Type B pancreatic cell (in vitro differentiated cells): Measurements from ENCODE around the gene GPATCH2L. TPM values are rescaled to one million over a fixed set of nuclear protein-coding genes. Genes with fewer than 3 reads are reported as not detected.
A peak's percentile ranks its signal among the peaks of the same experiment; 100 is the strongest.

ENCODE experiments used
- DNase-seq: peaks from one replicate; pipeline ENCODE4 v3.0.0; 2021; ENCODE audit warnings: mixed read lengths; ENCODE audit not compliant: unreplicated experiment; ENCODE audit errors: extremely low spot score
- H3K27ac Mint-ChIP-seq: 2 replicates; pipeline ENCODE4 v1.8.0; 2021; ENCODE audit warnings: mild to moderate bottlenecking, mixed read lengths
- H3K27me3 Mint-ChIP-seq: 2 replicates; pipeline ENCODE4 v1.8.0; 2021; ENCODE audit warnings: mixed read lengths
- H3K36me3 Mint-ChIP-seq: 2 replicates; pipeline ENCODE4 v1.8.0; 2021; ENCODE audit warnings: mixed read lengths
- H3K4me1 Mint-ChIP-seq: one replicate; pipeline ENCODE4 v1.8.0; 2021; ENCODE audit warnings: mixed read lengths; ENCODE audit not compliant: unreplicated experiment
- H3K4me3 Mint-ChIP-seq: 2 replicates; pipeline ENCODE4 v1.8.0; 2021; ENCODE audit warnings: mild to moderate bottlenecking, mixed read lengths
- H3K9me3 Mint-ChIP-seq: 2 replicates; pipeline ENCODE4 v1.8.0; 2021; ENCODE audit warnings: mixed read lengths
- CTCF ChIP-seq: fragments of 200-600 bp; sonication (generic); conservative IDR thresholded peaks from 2 replicates; pipeline ENCODE4 v1.5.0; 2021; ENCODE audit warnings: antibody characterized with exemption, mild to moderate bottlenecking
- total RNA-seq: library from RNA; stranded (reverse); gene quantifications from 2 replicates; pipeline ENCODE4 v1.2.1, GENCODE V29; 2021; ENCODE audit warnings: low replicate concordance

The GPATCH2L gene
- total RNA-seq, 1 donor from 2014 or later: 57.0 TPM

- peak overlapping the region; percentile 52 for H3K27ac Mint-ChIP-seq
- no peak for DNase-seq
- H3K27me3 Mint-ChIP-seq: peaks cover 88% of the 10 kb centered on the region
- no peaks in the 10 kb centered on the region for H3K9me3 Mint-ChIP-seq
- no peak for TF ChIP-seq CTCF
- peaks cover 6% of the 10 kb centered on the region for H3K4me1 Mint-ChIP-seq
- H3K4me3 Mint-ChIP-seq: peak overlapping the region; percentile 81
- H3K36me3 Mint-ChIP-seq: no peaks in the 10 kb centered on the region
These were observed 13.5 kb upstream of the GPATCH2L start for GRCh38 chr14:76138119-76138757.

GRCh38 chr14:76138758-76139723 is 12.7 kb upstream of the GPATCH2L start:
- TF ChIP-seq CTCF: no peak
- H3K27me3 Mint-ChIP-seq: peaks cover 82% of the 10 kb centered on the region

GRCh38 chr14:76143642-76144041 is 8.1 kb upstream of the GPATCH2L start:
- H3K9me3 Mint-ChIP-seq: peaks cover 11% of the 10 kb centered on the region
- H3K27ac Mint-ChIP-seq: no peak overlapping the region
- no peak overlapping the region for H3K4me3 Mint-ChIP-seq
- no peaks in the 10 kb centered on the region for H3K36me3 Mint-ChIP-seq
- DNase-seq: no peak
- H3K27me3 Mint-ChIP-seq: peaks cover 55% of the 10 kb centered on the region
- no peaks in the 10 kb centered on the region for H3K4me1 Mint-ChIP-seq
- no peak for TF ChIP-seq CTCF

More at GRCh38 chr14:76138758-76139723, 12.7 kb upstream of the GPATCH2L start:
- Mint-ChIP-seq H3K4me3 (peak overlapping the region; percentile 81), H3K4me1 (peaks cover 6% of the 10 kb centered on the region), H3K9me3 (peaks cover 6% of the 10 kb centered on the region), H3K27ac (no peak overlapping the region), H3K36me3 (no peaks in the 10 kb centered on the region)
- DNase-seq: no peak

GRCh38 chr14:76146976-76147375 is 4.7 kb upstream of the GPATCH2L start:
- Mint-ChIP-seq H3K9me3 (peaks cover 16% of the 10 kb centered on the region), H3K27ac (no peak overlapping the region), H3K27me3 (peaks cover 47% of the 10 kb centered on the region), H3K4me1 (peaks cover 6% of the 10 kb centered on the region), H3K36me3 (peaks cover 4% of the 10 kb centered on the region), H3K4me3 (no peak overlapping the region)
- TF ChIP-seq CTCF: no peak
- DNase-seq: no peak

- DNase-seq: no peak
- peaks cover 8% of the 10 kb centered on the region for H3K9me3 Mint-ChIP-seq
- H3K27me3 Mint-ChIP-seq: peaks cover 41% of the 10 kb centered on the region
- TF ChIP-seq CTCF: no peak
- H3K27ac Mint-ChIP-seq: no peak overlapping the region
- H3K4me1 Mint-ChIP-seq: peaks cover 25% of the 10 kb centered on the region
- H3K36me3 Mint-ChIP-seq: peaks cover 9% of the 10 kb centered on the region
- no peak overlapping the region for H3K4me3 Mint-ChIP-seq
These were observed 2.5 kb upstream of the GPATCH2L start for GRCh38 chr14:76149196-76149595.
